Measurements from ENCODE around the gene FAM170B.

The FAM170B gene

DNA sequence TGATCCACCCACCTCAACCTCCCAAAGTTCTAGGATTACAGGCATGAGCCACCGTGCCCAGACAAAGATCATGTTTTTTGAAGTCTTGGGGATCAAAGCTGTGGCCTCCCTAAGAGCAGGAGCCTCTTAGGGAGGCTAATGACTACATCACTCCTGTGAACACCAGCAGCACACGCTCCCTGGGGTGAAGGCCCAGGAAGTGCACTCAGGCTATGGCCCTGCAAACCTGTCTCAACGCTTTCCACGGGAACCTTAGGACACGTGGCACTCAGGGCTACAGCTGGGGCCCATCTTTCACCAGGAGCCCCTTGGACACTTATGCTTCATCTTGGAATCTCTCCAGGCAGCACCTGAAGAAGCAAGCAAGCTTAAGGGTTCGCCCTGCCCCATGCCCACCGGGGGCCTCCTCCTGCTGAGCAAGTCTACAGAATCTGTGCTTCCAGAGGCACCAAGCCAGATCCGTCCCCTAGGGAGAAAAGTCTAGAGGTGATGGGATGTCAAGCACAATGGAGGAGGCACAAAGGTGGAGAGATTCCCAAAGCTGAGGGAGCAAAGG lies 36.9 kb downstream of the FAM170B start:
- DNase-seq = no peak

DNA sequence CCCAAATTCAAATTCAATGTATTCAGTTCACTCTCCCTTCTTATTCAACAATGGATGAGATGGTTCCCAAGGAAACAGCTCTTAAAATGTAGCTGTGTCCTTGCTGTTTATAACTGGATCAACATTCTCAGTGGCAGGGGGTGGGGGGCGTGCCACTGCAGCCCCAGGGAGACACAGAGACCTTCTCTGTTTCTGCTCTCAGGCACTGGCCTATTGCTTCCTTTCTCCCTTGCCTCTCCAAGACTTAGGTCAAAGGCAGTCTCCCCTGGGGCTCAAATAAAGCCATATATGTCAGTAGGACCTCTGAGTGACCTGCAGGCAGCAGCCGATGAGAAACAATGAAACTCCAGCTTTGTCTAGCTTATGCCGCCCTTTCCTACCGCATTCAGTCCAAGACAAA lies 39.2 kb downstream of the FAM170B start:
- no peak for DNase-seq

DNA sequence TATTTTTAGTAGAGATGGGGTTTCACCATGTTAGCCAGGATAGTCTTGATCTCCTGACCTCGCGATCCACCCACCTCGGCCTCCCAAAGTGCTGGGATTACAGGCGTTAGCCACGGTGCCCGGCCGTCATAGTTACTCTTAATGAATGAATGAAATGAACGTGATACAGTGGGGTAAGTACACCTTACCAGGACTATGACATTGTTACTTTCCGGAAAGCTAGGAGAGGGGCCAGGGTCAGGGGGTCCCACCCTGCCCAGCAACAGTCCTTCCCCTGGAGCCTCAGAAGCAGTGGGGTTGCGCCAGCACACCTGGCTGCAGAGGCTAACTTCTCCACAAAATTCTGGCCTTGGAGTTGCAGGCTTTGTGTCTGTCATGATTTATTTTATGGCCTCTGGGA lies 39.9 kb downstream of the FAM170B start:
- no peak for DNase-seq

GRCh38 chr10:49092477-49092876 lies 41.3 kb downstream of the FAM170B start:
- DNase-seq = no peak

- no peak for DNase-seq
Measured at GRCh38 chr10:49091450-49092210, 42.2 kb downstream of the FAM170B start.

GRCh38 chr10:49090696-49091380 lies 43.0 kb downstream of the FAM170B start:
- no peak for DNase-seq

- no peak for DNase-seq
Measured at GRCh38 chr10:49090189-49090575, 43.6 kb downstream of the FAM170B start.

- no peak for DNase-seq
Measured at GRCh38 chr10:49089557-49090188, 44.1 kb downstream of the FAM170B start.

DNA sequence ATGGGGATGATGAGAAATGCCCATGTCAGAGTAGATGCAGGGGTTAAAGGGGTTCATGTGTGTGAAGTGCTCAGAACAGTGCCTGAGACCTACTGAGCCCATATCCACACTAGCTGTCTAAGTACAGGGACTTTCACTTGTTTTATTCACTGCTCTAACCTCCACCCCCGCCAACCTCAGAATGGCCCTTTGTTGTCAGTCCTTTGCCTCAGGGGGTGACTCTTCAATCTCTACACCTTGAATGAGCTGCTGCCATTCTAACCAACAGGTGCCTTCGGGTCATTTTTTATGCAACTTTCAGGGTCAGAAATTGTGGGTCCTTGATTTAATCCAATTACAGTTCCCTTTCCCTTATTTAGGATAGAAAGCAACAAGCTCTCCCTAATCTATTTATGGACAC lies 44.7 kb downstream of the FAM170B start:
- no peak for DNase-seq

GRCh38 chr10:49086889-49087288 lies 46.9 kb downstream of the FAM170B start:
- no peak for DNase-seq

DNA sequence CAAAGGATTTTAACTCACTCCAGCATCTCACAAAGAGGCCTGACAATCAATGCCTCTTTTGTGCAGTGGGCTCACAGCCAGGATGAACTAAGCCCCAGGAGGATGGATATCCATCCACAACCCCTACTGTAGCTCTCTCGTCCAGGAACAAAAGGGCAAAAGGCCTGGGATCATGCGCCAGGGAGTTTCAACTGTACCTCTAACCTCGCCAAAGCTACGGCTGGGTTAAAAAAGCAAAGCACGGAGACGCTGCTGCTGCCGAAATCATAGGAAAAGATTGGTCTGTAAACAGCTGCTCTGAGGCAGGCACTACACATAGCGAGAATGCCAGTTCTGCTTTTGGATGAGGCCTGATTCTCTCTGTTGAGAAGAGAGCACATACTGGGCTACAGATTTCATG lies 50.6 kb downstream of the FAM170B start:
- no peak for DNase-seq

GRCh38 chr10:49082766-49083165 lies 51.1 kb downstream of the FAM170B start:
- no peak for DNase-seq

DNA sequence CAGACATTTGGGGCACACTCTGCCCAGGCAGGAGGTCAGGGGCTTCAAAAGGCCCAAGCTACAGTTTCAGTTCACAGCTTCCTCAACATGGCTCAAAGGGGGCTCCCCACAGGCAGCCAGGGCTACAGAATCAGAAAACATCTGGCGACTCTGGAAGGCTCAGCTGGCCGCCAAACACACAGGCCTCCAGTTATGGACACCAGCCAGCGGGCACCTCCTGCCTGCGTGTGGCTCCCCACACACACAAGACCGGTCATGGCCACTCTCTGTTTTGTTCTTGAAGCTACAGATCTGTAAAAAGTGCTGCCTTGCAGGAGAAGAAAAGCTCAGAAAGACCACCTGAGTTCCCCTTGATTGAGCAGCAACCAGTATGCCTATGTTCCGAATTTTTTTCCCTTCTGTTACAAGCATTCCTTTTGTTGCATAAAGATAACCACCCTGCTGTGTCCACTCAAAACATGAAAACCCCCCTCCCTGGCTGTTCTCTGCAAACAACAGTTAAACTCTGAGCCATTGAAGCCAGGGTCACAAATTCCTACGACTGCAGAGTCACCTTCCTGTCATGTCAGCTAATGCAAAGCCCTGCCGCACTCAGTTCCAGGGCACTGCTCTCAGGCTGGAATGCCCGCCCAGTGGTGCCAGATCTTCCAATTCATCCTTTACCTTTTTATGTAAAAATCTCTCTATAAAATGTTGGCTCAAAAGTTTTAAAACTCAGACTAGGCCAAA lies 52.1 kb downstream of the FAM170B start:
- no peak for DNase-seq

Measured in stimulated activated CD4-positive, alpha-beta T cell treated with anti-CD3 and anti-CD28 coated beads, Interleukin-12 subunit alpha, Interleukin-12 subunit beta, amount 100 ng/mL, for 4 hours (primary cell).